Neural cell (in vitro differentiated cells): ENCODE measurements around the gene PKIB. TPM values are rescaled to one million over a fixed set of nuclear protein-coding genes. Genes with fewer than 3 reads are reported as not detected.
"Not testable (repeated sequence)": the region's sequence is repeated elsewhere in the genome, so short reads cannot be mapped to it uniquely, and the experiment has no call there.

Source experiments
- H2AFZ ChIP-seq: fragments of 200-600, 300-800 bp; sonication (generic), shearing (Covaris generic); 2 replicates; pipeline ENCODE4 v1.6.0; 2014; ENCODE audit warnings: low read depth, mild to moderate bottlenecking, antibody characterized with exemption, low read length, moderate library complexity
- H3F3A ChIP-seq: fragments of 200-600 bp; shearing (Covaris generic); 2 replicates; pipeline ENCODE4 v1.6.1; 2016; ENCODE audit warnings: mild to moderate bottlenecking, moderate library complexity, mixed read lengths, antibody characterized with exemption, low read length; ENCODE audit not compliant: insufficient read depth, poor library complexity, severe bottlenecking
- H3K27ac ChIP-seq: fragments of 200-600, 300-800 bp; sonication (generic), shearing (Covaris generic); 2 replicates; pipeline ENCODE4 v1.5.1; 2014; ENCODE audit warnings: mild to moderate bottlenecking, low read length, moderate library complexity
- H3K27me3 ChIP-seq: fragments of 300-800, 200-600 bp; sonication (generic), shearing (Covaris generic); 2 replicates; pipeline ENCODE4 v1.6.0; 2014; ENCODE audit warnings: mild to moderate bottlenecking, low read depth, low read length, moderate library complexity; ENCODE audit not compliant: insufficient read depth
- H3K36me3 ChIP-seq: fragments of 300-800, 200-600 bp; sonication (generic), shearing (Covaris generic); 2 replicates; pipeline ENCODE4 v1.5.1; 2014; ENCODE audit warnings: mild to moderate bottlenecking, antibody characterized with exemption, low read length, moderate library complexity; ENCODE audit not compliant: insufficient read depth
- H3K4me2 ChIP-seq: fragments of 300-800, 200-600 bp; sonication (generic), shearing (Covaris generic); 2 replicates; pipeline ENCODE4 v1.6.0; 2014; ENCODE audit warnings: mild to moderate bottlenecking, low read length
- H3K4me3 ChIP-seq: fragments of 300-800, 200-600 bp; sonication (generic), shearing (Covaris generic); 2 replicates; pipeline ENCODE4 v1.5.1; 2014; ENCODE audit warnings: mild to moderate bottlenecking, low read length, moderate library complexity
- H3K79me2 ChIP-seq: fragments of 200-600 bp; shearing (Covaris generic); replicated peaks from 2 replicates; pipeline ENCODE4 v1.6.0; 2014; ENCODE audit warnings: mild to moderate bottlenecking, low read length, moderate library complexity; ENCODE audit not compliant: insufficient read depth
- H3K9ac ChIP-seq: fragments of 300-800, 200-600 bp; sonication (generic), shearing (Covaris generic); 2 replicates; pipeline ENCODE4 v1.6.1; 2016; ENCODE audit warnings: mild to moderate bottlenecking, low read length, mixed read lengths
- H3K9me2 ChIP-seq: fragments of 200-600 bp; shearing (Covaris generic); 2 replicates; pipeline ENCODE4 v1.6.1; 2016; ENCODE audit warnings: mild to moderate bottlenecking, low read length, mixed read lengths; ENCODE audit not compliant: insufficient read depth
- H3K9me3 ChIP-seq: fragments of 200-600, 300-800 bp; sonication (generic), shearing (Covaris generic); 2 replicates; pipeline ENCODE4 v1.6.1; 2016; ENCODE audit warnings: mild to moderate bottlenecking, mixed run types, low read length, moderate library complexity, mixed read lengths
- H4K20me1 ChIP-seq: fragments of 200-600 bp; shearing (Covaris generic); 2 replicates; pipeline ENCODE4 v1.6.1; 2016; ENCODE audit warnings: mild to moderate bottlenecking, mixed run types; ENCODE audit not compliant: insufficient read depth
- CTCF ChIP-seq: fragments of 450-650 bp; IDR thresholded peaks from 2 replicates; pipeline ENCODE4 v1.5.1; 2014; ENCODE audit warnings: antibody characterized with exemption, mild to moderate bottlenecking, moderate library complexity; ENCODE audit not compliant: poor library complexity, severe bottlenecking
- EP300 ChIP-seq: fragments of 450-650 bp; conservative IDR thresholded peaks from 2 replicates; pipeline ENCODE4 v1.6.1; 2014; ENCODE audit warnings: antibody characterized with exemption, mild to moderate bottlenecking, moderate library complexity; ENCODE audit not compliant: poor library complexity, severe bottlenecking
- EZH2 ChIP-seq: fragments of 200-600, 300-800 bp; shearing (Covaris generic), sonication (generic); IDR thresholded peaks from 2 replicates; pipeline ENCODE4 v1.6.1; 2014; ENCODE audit warnings: antibody characterized with exemption, low read length, borderline replicate concordance, mild to moderate bottlenecking; ENCODE audit not compliant: insufficient read depth, poor library complexity, severe bottlenecking
- MXI1 ChIP-seq: fragments of 450-650 bp; conservative IDR thresholded peaks from 2 replicates; pipeline ENCODE4 v1.6.1; 2014; ENCODE audit warnings: antibody characterized with exemption, mild to moderate bottlenecking; ENCODE audit not compliant: poor library complexity, severe bottlenecking
- POLR2AphosphoS5 ChIP-seq: IDR thresholded peaks from 2 replicates; pipeline ENCODE4 v1.6.1; 2012
- RAD21 ChIP-seq: fragments of 450-650 bp; conservative IDR thresholded peaks from 2 replicates; pipeline ENCODE4 v1.6.1; 2014; ENCODE audit warnings: antibody characterized with exemption, mild to moderate bottlenecking, moderate library complexity
- REST ChIP-seq: IDR thresholded peaks from 2 replicates; pipeline ENCODE4 v1.6.1; 2012; ENCODE audit warnings: borderline replicate concordance
- SMC3 ChIP-seq: fragments of 450-650 bp; conservative IDR thresholded peaks from 2 replicates; pipeline ENCODE4 v1.6.1; 2014; ENCODE audit warnings: antibody characterized with exemption, mild to moderate bottlenecking, moderate library complexity; ENCODE audit not compliant: poor library complexity
- TAF1 ChIP-seq: IDR thresholded peaks from 2 replicates; pipeline ENCODE4 v1.6.1; 2012; ENCODE audit warnings: low read depth
- polyA plus RNA-seq: library from polyadenylated mRNA; depleted of rRNA; stranded (reverse); fragments of >200 nt; gene quantifications from 2 replicates; pipeline ENCODE4 v1.2.3, GENCODE V29; 2014

The PKIB gene
- polyA plus RNA-seq, 1 donor from 2014 or later = 22.8 TPM

- Histone ChIP-seq H3F3A (no peaks in the 10 kb centered on the region), H3K27me3 (no peaks in the 10 kb centered on the region), H3K79me2 (no peaks in the 10 kb centered on the region), H4K20me1 (no peaks in the 10 kb centered on the region), H3K9me3 (no peaks in the 10 kb centered on the region), H3K4me2 (no peak overlapping the region), H3K4me3 (no peak overlapping the region), H3K9ac (no peak overlapping the region), H3K27ac (no peak overlapping the region), H3K36me3 (no peaks in the 10 kb centered on the region), H2AFZ (no peak overlapping the region), H3K9me2 (no peaks in the 10 kb centered on the region)
- no peak for TF ChIP-seq EP300
- no peak for TF ChIP-seq CTCF
- TF ChIP-seq EZH2 = no peak
- TF ChIP-seq TAF1 = no peak
- TF ChIP-seq MXI1 = no peak
- TF ChIP-seq REST = no peak
- no peak for TF ChIP-seq POLR2AphosphoS5
- TF ChIP-seq RAD21 = no peak
- no peak for TF ChIP-seq SMC3
Observed at GRCh38 chr6:122746688-122747087, 136.5 kb downstream of the PKIB start.

GRCh38 chr6:122747573-122747972 is 137.4 kb downstream of the PKIB start:
- no peaks in the 10 kb centered on the region for H3K36me3 ChIP-seq
- H3K9ac ChIP-seq = no peak overlapping the region
- TF ChIP-seq EZH2 (no peak), POLR2AphosphoS5 (no peak), CTCF (no peak), RAD21 (no peak), MXI1 (no peak), REST (no peak), SMC3 (no peak), EP300 (no peak), TAF1 (no peak)
- H3K79me2 ChIP-seq = no peaks in the 10 kb centered on the region
- no peaks in the 10 kb centered on the region for H3K27me3 ChIP-seq
- no peak overlapping the region for H2AFZ ChIP-seq
- H4K20me1 ChIP-seq = no peaks in the 10 kb centered on the region
- no peak overlapping the region for H3K4me2 ChIP-seq
- no peaks in the 10 kb centered on the region for H3K9me2 ChIP-seq
- no peak overlapping the region for H3K4me3 ChIP-seq
- H3F3A ChIP-seq = no peaks in the 10 kb centered on the region
- H3K9me3 ChIP-seq = no peaks in the 10 kb centered on the region
- H3K27ac ChIP-seq = no peak overlapping the region

- not testable (repeated sequence) for H3K36me3 ChIP-seq, H3K27me3 ChIP-seq, H2AFZ ChIP-seq, H4K20me1 ChIP-seq, H3K4me3 ChIP-seq, H3K4me2 ChIP-seq, H3F3A ChIP-seq, H3K9ac ChIP-seq, H3K9me2 ChIP-seq, H3K9me3 ChIP-seq, H3K79me2 ChIP-seq, H3K27ac ChIP-seq
Observed at GRCh38 chr6:122748945-122749344, 138.7 kb downstream of the PKIB start.
